ENCODE measurements around the gene CRY2.

DNA sequence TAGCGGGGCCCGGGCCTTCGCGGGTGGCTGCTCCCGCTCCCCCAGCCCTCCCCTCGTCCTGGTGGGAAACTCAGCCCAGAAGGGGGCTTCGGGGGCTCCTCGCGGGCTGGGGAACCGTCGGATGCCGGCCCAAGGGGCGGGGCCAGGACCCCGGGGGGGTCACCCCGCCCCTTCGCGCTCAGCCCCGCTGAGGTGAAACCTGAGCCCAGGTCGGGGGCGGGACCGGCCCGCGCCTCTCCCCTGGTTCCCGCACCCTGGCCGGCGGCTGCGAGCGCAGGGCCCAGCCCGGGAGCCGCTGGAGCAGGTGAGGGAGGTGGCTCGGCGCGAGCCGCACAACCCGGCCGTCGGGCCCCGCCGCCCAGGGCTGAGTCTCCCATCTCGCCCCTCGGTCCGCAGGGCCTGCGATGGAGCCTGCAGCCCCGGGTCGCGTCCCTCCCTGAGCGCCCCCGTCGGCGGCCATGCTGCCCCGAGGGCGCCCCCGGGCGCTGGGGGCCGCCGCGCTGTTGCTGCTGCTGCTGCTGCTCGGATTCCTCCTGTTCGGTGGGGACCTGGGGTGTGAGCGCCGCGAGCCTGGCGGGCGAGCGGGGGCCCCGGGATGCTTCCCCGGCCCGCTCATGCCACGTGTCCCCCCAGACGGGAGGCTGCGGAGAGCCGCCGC is 75.3 kb downstream of the CRY2 start, which contains the start of gene LARGE2:
- TF ChIP-seq POLR2AphosphoS5 (IDR thresholded peaks at IDR 0.05) (no peak), POLR2A (IDR thresholded peaks at IDR 0.05) (no peak), EP300 (IDR thresholded peaks at IDR 0.05) (no peak)
- TF ChIP-seq, protein P1, sequence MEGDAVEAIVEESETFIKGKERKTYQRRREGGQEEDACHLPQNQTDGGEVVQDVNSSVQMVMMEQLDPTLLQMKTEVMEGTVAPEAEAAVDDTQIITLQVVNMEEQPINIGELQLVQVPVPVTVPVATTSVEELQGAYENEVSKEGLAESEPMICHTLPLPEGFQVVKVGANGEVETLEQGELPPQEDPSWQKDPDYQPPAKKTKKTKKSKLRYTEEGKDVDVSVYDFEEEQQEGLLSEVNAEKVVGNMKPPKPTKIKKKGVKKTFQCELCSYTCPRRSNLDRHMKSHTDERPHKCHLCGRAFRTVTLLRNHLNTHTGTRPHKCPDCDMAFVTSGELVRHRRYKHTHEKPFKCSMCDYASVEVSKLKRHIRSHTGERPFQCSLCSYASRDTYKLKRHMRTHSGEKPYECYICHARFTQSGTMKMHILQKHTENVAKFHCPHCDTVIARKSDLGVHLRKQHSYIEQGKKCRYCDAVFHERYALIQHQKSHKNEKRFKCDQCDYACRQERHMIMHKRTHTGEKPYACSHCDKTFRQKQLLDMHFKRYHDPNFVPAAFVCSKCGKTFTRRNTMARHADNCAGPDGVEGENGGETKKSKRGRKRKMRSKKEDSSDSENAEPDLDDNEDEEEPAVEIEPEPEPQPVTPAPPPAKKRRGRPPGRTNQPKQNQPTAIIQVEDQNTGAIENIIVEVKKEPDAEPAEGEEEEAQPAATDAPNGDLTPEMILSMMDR (IDR thresholded peaks at IDR 0.05): no peak
